ENCODE results near the gene OR52D1.

Gene OR52D1

DNA sequence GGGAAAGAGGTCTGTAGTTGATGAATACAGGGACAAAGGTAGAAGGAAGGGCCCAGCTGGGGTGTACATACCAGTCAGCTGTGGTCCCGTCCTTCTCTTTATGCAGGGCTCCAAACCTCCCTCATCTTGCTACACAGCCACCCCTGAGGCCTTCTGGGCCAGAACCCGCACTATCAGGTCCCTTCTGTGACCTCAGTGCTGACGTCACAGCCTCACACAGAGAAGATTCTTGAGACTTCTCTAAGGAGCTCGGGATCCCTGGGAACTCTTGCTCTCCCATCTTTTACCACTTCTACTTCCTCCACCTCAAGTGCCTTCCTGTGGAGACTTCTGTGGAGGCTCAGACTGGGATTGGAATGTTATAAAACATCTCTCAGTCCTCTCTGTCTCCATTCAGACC, 21.3 kb downstream of the OR52D1 start, which contains the start of gene UBQLN3:
UBQLN3 (minus strand) TSS at position 155 of the 400 bp plus-strand sequence. CDS start 399 bp downstream, outside the sequence.
- DNase-seq (ENCODE audit: low read depth in 2 of 2), result no peak

- no peak for DNase-seq (ENCODE audit: low read depth in 2 of 2)
Measured at GRCh38 chr11:5514841-5515240, 26.4 kb downstream of the OR52D1 start.

- DNase-seq (ENCODE audit: low read depth in 2 of 2), result no peak
Measured at GRCh38 chr11:5516599-5516998, 28.1 kb downstream of the OR52D1 start, which contains the start of gene UBQLNL. Gene UBQLNL (minus strand): TSS chr11:5516699. CDS start chr11:5516441, 258 bp downstream.

GRCh38 chr11:5521540-5521939, 33.1 kb downstream of the OR52D1 start:
- no peak for DNase-seq (ENCODE audit: low read depth in 2 of 2)

- no peak for DNase-seq (ENCODE audit: low read depth in 2 of 2)
Measured at GRCh38 chr11:5522308-5522707, 33.8 kb downstream of the OR52D1 start.

GRCh38 chr11:5524756-5525155, 36.3 kb downstream of the OR52D1 start:
- DNase-seq (ENCODE audit: low read depth in 2 of 2), result no peak

- no peak for DNase-seq (ENCODE audit: low read depth in 2 of 2)
Measured at GRCh38 chr11:5527716-5528115, 39.2 kb downstream of the OR52D1 start.

- no peak for DNase-seq (ENCODE audit: low read depth in 2 of 2)
Measured at GRCh38 chr11:5528495-5528894, 40.0 kb downstream of the OR52D1 start.

DNA sequence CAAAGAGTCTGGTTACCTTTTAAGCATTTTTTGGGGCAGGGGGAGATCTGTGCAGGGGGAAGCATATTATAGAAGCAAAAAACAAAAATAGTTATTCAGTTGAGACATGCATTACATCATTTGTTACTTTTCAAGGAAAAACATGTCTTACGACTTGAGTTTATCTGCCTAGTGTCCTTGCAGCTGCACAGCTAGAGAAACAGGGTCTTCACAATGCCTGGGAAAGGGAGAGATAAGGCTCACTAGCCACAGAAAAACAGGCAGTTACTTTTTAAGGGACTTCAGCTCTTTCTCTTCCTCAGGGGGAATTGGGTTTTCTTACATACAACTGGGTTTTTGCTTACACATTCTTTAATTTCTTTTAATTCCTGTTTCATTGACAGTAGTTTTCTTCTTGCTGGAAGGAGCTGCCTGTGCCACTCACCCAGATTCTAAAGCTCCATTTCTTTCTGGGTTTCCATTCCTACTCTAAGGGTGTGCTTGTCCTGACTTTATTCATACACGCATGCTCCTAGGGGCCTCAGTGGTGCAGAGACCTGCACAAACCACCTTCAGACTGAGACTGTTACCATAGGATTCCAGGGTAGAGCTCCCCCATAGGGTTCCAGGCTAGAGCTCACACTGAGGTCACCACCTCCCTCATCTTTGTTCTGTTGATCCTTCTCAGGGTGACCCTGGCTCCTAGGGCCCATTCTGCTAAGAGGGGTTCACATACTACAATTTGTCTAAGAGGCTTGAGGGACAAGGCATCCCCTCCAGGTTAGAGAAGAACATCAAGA, 42.8 kb downstream of the OR52D1 start:
- DNase-seq (ENCODE audit: low read depth in 2 of 2), result no peak

DNA sequence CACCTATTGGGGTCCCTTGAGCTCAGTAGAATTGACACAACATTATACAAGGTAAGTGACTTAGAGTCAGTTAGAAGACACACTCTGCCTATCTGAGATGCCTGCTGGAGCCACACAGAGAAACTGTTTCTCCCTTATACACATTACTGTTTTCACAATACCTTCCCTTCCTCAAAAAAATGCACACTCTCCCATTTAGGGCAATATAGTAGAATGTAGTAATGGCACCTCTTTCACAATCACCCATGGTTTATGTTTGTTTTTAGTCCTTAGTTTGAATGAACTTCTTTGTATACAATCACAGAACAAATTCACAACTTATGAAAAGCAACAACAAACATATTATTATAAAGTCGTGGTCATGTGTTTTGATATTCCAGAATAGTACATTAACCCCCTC, 45.6 kb downstream of the OR52D1 start:
- no peak for DNase-seq (ENCODE audit: low read depth in 2 of 2)

GRCh38 chr11:5536482-5536881, 48.0 kb downstream of the OR52D1 start:
- DNase-seq (ENCODE audit: low read depth in 2 of 2), result no peak

Data from stimulated activated CD8-positive, alpha-beta memory T cell treated with anti-CD3 and anti-CD28 coated beads, Interleukin-15, amount 100 ng/mL, for 48 hours (primary cell).